Activated CD4-positive, alpha-beta T cell treated with anti-CD3 and anti-CD28 coated beads, Interleukin-2, amount 10 ng/mL, durations not matched to agents 24 days and 14 days (primary cell): Measurements from ENCODE around the gene CHAD. TPM values are rescaled to one million over a fixed set of nuclear protein-coding genes. Genes with fewer than 3 reads are reported as not detected.
A peak's percentile ranks its signal among the peaks of the same experiment; 100 is the strongest.
"Not testable (repeated sequence)": the region's sequence is repeated elsewhere in the genome, so short reads cannot be mapped to it uniquely, and the experiment has no call there.

ENCODE experiments used
- DNase-seq: peaks from one replicate; pipeline ENCODE4 v3.0.0; 2022
- H3K27ac Mint-ChIP-seq: one replicate; pipeline ENCODE4 v1.8.0; 2022; ENCODE audit warnings: mild to moderate bottlenecking, mixed read lengths
- H3K27me3 Mint-ChIP-seq: one replicate; pipeline ENCODE4 v1.8.0; 2022; ENCODE audit warnings: mixed read lengths
- H3K36me3 Mint-ChIP-seq: one replicate; pipeline ENCODE4 v1.8.0; 2022; ENCODE audit warnings: low read depth, mild to moderate bottlenecking, mixed read lengths
- H3K4me1 Mint-ChIP-seq: one replicate; pipeline ENCODE4 v1.8.0; 2021; ENCODE audit warnings: mixed read lengths
- H3K4me3 Mint-ChIP-seq: one replicate; pipeline ENCODE4 v1.8.0; 2022; ENCODE audit warnings: mild to moderate bottlenecking, moderate library complexity, mixed read lengths
- H3K9me3 Mint-ChIP-seq: one replicate; pipeline ENCODE4 v1.8.0; 2021; ENCODE audit warnings: mixed read lengths
- intact Hi-C: fragments of 100-400 bp; cut with micrococcal nuclease; formaldehyde crosslinking; loops from one replicate; pipeline ENCODE4 v1.15.1; 2023
- total RNA-seq: library from RNA; stranded (reverse); gene quantifications from 2 replicates; pipeline ENCODE4 v1.2.3, GENCODE V29; 2022

The CHAD gene
- total RNA-seq, 1 donor from 2014 or later = not detected

- intact Hi-C loops = no loop called here
- H3K36me3 Mint-ChIP-seq = peaks cover 1% of the 10 kb centered on the region
- no peak for DNase-seq
- no peaks in the 10 kb centered on the region for H3K9me3 Mint-ChIP-seq
- no peak overlapping the region for H3K27ac Mint-ChIP-seq
- H3K4me1 Mint-ChIP-seq = peaks cover 21% of the 10 kb centered on the region
- H3K27me3 Mint-ChIP-seq = no peaks in the 10 kb centered on the region
- H3K4me3 Mint-ChIP-seq = no peak overlapping the region
These were observed 39.8 kb downstream of the CHAD start for GRCh38 chr17:50428831-50429424.

DNA sequence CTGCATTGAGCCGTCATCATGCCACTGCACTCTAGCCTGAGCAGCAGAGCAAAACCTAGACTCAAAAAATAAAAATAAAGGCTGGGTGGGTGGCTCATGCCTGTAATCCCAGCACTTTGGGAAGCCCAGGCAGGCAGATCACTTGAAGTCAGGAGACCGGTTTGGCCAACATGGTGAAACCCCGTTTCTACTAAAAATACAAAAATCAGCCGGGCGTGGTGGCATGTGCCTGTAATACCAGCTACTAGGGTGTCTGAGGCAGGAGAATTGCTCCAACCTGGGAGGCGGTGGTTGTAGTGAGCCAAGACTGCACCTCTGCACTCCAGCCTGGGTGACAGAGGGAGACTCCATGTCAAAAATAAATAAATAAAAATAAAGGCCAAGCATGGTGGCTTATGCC, 40.6 kb downstream of the CHAD start:
- peaks cover 21% of the 10 kb centered on the region for H3K4me1 Mint-ChIP-seq
- intact Hi-C loops, H3K9me3 Mint-ChIP-seq, H3K27me3 Mint-ChIP-seq, H3K36me3 Mint-ChIP-seq, H3K27ac Mint-ChIP-seq, DNase-seq: not testable (repeated sequence)
- peak overlapping the region; percentile 40 for H3K4me3 Mint-ChIP-seq

DNA sequence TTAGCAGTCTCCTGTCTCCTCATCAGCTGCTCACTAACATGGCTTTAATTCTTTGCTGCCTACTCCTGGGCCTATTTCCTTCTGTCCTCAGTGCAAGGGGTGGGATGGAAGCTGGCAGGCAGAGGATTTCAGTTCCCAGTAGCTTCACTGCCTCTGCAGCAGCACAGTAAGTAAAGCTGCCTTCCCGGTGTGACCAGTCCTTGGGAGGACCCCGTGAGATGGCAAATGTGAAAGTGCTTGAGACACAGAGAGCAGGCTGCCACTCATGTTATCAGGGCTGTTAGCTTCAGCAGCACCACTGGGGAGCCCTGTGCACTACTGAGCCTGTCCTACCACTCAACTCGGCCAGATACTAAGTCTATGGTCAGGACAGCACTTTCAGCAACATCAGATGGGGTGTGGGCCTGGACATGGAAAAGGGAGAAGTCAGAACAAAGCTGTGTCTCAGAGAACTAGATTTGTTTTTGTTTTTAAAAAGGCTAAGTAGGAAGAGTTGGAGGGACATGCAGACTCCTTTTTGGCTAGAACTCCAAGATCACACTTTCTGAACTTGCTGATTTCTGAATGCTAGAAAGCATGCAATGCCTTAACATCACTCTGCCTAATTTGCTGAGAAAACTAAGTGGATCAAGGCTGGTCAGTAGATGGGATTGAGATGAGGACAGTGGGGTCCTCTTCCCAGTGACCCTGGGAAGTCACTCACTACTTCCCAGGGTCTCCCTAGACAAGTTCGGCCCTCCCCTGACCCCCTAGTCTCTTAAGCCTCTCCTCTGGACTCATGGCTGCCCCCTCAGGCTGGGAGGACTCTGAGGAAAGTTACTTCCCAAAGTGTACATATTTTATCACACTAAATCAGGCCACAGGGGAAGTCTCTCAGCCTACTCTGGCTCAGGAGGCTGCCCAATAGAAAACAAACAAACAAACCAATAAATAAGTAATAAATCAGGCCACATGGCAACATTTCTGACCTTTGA, 41.6 kb downstream of the CHAD start:
- H3K36me3 Mint-ChIP-seq = peaks cover 1% of the 10 kb centered on the region
- peak; percentile 80 for DNase-seq
- intact Hi-C loops = loop anchor here (1.0 kb wide), 1 partner anchor 30 kb away; the partner anchor contains the start of gene LRRC59

DNA sequence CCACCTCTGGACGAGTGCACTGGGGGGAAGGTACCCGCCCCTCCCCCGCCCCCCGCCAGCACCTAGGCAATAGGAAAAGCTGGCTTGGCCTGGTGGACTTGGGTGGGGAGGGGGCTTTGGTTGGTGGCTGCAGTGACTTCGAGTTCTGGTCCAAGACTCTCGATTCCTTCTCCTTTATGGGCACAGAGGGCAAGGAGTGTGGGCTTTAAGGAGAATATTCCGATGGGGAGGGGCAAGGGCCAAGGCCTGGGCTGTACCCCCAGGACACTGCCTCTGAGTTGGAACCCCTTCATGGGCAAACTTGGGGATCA, 42.3 kb downstream of the CHAD start:
- Mint-ChIP-seq H3K4me1 (peaks cover 25% of the 10 kb centered on the region), H3K36me3 (peaks cover 1% of the 10 kb centered on the region), H3K27me3 (no peaks in the 10 kb centered on the region), H3K4me3 (peak overlapping the region; percentile 87), H3K27ac (peak overlapping the region; percentile 80), H3K9me3 (no peaks in the 10 kb centered on the region)
- no peak for DNase-seq
- intact Hi-C loops = loop anchor here (1.0 kb wide), 1 partner anchor 29 kb away; the partner anchor contains the start of gene LRRC59

More for the DNA sequence above, 41.6 kb downstream of the CHAD start:
- Mint-ChIP-seq H3K4me3 (peak overlapping the region; percentile 87), H3K9me3 (no peaks in the 10 kb centered on the region), H3K4me1 (peaks cover 21% of the 10 kb centered on the region), H3K27ac (peak overlapping the region; percentile 80), H3K27me3 (no peaks in the 10 kb centered on the region)

GRCh38 chr17:50425682-50426471, 42.8 kb downstream of the CHAD start, which contains the start of gene ACSF2:
TSS of gene ACSF2 (plus strand) at chr17:50426218. CDS start at chr17:50426262, 44 bp downstream.
- peaks cover 29% of the 10 kb centered on the region for H3K4me1 Mint-ChIP-seq
- peak; percentile 92 for DNase-seq
- peak within 1 kb of the TSS; percentile 86 for H3K27ac Mint-ChIP-seq
- peaks cover 1% of the 10 kb centered on the region for H3K36me3 Mint-ChIP-seq
- H3K9me3 Mint-ChIP-seq = no peaks in the 10 kb centered on the region
- H3K4me3 Mint-ChIP-seq = peak within 1 kb of the TSS; percentile 87
- H3K27me3 Mint-ChIP-seq = no peaks in the 10 kb centered on the region
- intact Hi-C loops = loop anchor here (1.0 kb wide), 1 partner anchor 29 kb away; the partner anchor contains the start of gene LRRC59

DNA sequence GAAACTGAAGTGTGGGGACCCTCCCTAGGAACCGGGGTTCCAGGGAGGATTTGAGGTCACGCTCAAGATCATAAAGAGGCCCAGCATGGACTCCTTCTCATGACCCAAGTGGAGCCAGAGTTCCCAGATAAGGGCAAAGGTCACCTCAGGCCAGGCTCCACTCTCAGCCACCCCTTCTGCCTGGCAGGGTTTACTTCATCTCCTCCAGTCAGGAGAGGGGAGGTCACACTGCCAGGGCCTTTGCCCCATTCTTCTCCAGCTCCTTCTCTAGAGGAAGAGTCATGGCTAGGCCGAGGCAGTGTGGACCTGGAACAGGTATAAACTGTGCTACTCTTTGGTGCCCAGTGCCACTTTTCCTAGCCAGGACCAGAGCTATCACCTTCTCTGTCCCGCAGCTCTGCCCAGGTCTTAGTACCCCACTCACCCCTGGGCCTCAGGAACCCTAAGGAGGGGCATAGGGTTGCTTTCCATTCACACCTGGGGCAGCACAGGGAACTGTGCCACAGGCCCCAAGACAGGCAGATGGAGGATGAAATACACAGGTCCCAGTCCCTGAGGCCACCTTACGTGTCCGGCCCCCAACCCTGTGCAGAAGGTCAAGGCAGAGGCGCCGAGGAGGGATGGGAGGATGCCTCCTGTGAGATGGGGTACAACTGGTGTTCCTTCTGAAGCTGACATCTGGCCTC, 43.5 kb downstream of the CHAD start:
- H3K36me3 Mint-ChIP-seq = peaks cover 1% of the 10 kb centered on the region
- H3K27ac Mint-ChIP-seq = peak overlapping the region; percentile 59
- H3K4me1 Mint-ChIP-seq = peaks cover 32% of the 10 kb centered on the region
- H3K9me3 Mint-ChIP-seq = no peaks in the 10 kb centered on the region
- peak overlapping the region; percentile 87 for H3K4me3 Mint-ChIP-seq
- DNase-seq = no peak
- intact Hi-C loops = no loop called here
- H3K27me3 Mint-ChIP-seq = no peaks in the 10 kb centered on the region

DNA sequence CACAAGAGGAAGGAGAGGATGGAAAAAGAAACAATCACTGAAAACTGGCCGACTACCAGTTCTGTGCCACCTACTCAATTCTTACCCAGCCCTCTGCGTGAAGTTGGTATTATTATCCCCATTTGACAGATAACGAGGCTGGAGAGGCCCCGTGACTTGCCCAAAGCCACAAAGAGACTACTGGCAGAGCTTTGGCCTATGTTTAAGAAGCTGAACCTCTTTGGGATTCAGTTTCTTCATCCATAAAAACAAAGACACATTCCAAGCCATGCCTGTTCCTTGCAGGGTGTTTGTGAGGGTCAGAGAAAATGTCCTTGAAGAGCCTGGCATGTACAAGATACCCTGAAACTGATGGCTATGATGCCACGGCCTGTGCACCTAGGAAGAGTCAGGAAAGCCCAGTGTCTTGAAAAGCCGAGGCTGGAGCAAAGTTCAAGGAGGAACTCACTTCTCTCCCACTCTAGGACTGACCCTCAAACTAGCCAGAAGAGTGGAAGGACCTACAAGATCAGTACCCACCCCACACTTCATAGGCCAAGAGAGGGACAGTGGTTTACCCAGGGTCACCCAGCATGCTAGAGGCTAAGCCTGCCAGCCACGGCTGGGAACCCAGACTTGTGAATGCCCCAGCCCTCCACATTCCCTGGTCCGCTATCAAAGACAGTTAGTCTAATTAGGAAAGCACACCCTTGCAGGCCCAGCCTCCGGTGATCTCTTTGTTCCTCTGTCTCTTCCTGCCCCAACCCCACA, 44.3 kb downstream of the CHAD start:
- H3K4me3 Mint-ChIP-seq = no peak overlapping the region
- peaks cover 1% of the 10 kb centered on the region for H3K36me3 Mint-ChIP-seq
- intact Hi-C loops = no loop called here
- H3K4me1 Mint-ChIP-seq = peaks cover 31% of the 10 kb centered on the region
- no peak for DNase-seq
- H3K27ac Mint-ChIP-seq = no peak overlapping the region
- H3K27me3 Mint-ChIP-seq = no peaks in the 10 kb centered on the region
- peaks cover under 1% of the 10 kb centered on the region for H3K9me3 Mint-ChIP-seq

DNA sequence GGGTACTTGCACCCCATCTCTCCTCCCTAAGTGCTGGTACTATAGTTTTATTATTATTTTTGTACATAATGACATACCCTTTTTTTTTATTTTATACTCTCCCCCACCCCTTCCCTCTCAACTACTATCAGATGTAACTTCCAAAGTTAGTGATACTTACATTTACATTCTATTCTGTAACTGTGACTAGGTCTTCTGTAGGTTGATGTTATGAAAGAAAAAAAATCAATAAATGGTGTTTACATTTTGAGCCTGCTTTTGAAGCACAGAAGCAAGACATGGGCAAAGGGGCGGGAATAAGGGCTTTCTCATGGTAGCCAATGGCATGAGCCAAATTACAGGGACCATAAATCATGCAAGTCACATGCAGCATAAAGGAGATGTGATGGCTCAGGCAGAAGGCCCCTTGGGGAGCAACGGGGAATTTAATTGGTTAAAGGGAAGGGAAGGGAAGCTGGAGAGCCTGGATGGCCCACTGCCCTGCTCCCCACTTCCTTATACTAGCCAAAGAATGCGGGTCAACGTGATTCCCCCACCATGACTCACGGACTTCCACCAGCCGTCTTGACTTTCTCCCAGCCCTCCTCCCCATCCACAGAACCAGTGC, 45.0 kb downstream of the CHAD start:
- H3K27me3 Mint-ChIP-seq = peaks cover 3% of the 10 kb centered on the region
- H3K27ac Mint-ChIP-seq = no peak overlapping the region
- H3K4me1 Mint-ChIP-seq = peaks cover 31% of the 10 kb centered on the region
- no peak for DNase-seq
- intact Hi-C loops = no loop called here
- peaks cover 3% of the 10 kb centered on the region for H3K9me3 Mint-ChIP-seq
- H3K36me3 Mint-ChIP-seq = no peaks in the 10 kb centered on the region
- no peak overlapping the region for H3K4me3 Mint-ChIP-seq

DNA sequence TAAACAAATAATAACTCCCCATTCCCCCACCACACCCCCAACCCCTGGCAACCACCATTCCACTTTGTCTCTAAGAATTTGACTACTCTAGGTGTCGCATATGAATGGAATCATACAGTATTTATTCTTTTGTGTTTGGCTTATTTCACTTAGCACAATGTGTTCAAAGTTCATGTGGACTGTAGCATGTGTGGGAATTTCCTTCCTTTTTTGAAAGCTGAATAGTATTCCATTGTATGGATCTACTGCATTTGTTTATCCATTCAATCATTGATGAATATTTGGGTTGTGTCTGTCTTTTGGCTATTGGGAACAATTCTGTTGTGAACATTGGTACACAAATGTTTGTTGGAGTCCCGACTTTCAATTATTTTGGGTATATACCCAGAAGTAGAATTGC, 45.9 kb downstream of the CHAD start:
- Mint-ChIP-seq H3K27ac (no peak overlapping the region), H3K27me3 (peaks cover 6% of the 10 kb centered on the region), H3K36me3 (no peaks in the 10 kb centered on the region), H3K4me3 (no peak overlapping the region), H3K4me1 (peaks cover 29% of the 10 kb centered on the region), H3K9me3 (peaks cover 3% of the 10 kb centered on the region)
- DNase-seq = no peak
- intact Hi-C loops = no loop called here

DNA sequence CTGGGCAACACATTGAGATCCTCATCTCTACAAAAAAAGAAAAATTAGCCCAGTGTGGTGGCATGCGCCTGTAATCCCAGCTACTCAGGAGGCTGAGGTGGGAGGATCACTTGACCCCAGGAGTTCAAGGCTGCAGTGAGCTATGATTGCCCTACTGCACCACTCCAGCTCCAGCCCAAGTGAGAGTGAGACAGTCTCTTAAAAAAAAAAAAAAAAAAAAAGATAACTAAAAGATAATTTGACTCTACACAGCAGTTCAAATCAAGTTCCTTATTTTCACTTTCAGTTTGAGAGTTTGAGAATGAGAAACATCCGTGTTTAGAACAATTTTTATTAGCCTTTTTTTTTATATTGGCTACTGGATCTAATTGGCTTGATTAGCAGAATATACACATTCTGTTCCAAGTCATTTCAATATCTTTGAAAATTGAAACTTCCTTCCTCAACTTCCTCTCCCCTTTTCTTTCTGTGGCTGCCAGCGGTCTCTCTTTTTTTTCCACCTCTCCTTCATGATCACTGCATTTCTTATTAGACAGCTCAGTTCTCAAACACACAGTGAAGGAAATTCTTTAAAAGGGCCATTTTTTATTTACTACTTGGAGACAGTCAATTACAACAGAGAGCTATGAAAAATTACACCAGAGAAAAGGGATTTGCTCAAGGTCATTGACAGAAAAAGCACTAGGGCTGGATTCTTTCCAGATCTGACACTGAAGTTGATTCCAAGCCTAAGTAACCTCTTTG, 47.2 kb downstream of the CHAD start:
- peak; percentile 69 for DNase-seq
- H3K27ac Mint-ChIP-seq = peak overlapping the region; percentile 84
- intact Hi-C loops = no loop called here

DNA sequence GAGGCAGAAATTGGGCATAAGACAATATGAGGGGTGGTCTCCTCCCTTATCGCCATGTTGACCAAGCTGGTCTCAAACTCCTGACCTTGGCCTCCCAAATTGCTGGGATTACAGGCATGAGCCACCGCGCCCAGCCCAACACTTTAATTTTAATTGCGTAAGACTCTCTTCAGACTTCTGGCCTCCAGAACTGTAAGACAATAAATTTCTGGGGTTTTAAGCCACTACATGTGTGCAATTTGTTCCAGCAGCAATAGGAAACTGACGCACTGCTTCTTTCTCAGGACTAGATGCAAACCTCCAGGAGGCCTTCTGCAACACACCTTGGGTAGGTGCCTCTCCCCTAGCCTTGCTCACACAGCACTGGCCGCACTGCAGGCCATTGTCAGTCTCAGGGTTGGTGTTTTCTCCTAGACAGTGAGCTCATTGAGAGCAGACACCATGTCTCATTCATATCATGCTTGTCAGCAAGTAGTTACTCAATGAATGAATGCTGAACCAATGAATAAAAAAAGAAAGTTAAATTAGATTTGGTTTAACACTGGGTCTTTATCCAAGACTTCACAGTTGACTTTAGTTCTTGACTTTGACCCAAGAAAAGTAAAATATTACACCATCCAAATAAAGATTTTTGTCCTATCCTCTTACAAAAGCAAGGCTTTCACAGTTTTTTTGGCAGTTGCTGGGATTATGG, 48.1 kb downstream of the CHAD start:
- intact Hi-C loops = no loop called here
- Mint-ChIP-seq H3K36me3 (no peaks in the 10 kb centered on the region), H3K4me3 (no peak overlapping the region), H3K27ac (no peak overlapping the region), H3K4me1 (peaks cover 19% of the 10 kb centered on the region), H3K9me3 (peaks cover 3% of the 10 kb centered on the region), H3K27me3 (peaks cover 16% of the 10 kb centered on the region)
- DNase-seq = no peak

More for the DNA sequence above, 47.2 kb downstream of the CHAD start:
- H3K36me3 Mint-ChIP-seq = no peaks in the 10 kb centered on the region
- peak overlapping the region; percentile 81 for H3K4me3 Mint-ChIP-seq
- H3K4me1 Mint-ChIP-seq = peaks cover 21% of the 10 kb centered on the region
- H3K27me3 Mint-ChIP-seq = peaks cover 12% of the 10 kb centered on the region
- peaks cover 3% of the 10 kb centered on the region for H3K9me3 Mint-ChIP-seq
